H1 (cell line): ENCODE data around the gene TNFSF15.

Experiments used
- ATF2 ChIP-seq: IDR thresholded peaks from 2 replicates; pipeline ENCODE4 v1.6.1; 2012; ENCODE audit warnings: low read length, inconsistent platforms
- CREB1 ChIP-seq: IDR thresholded peaks from 2 replicates; pipeline ENCODE4 v1.6.1; 2012; ENCODE audit warnings: inconsistent platforms
- CTCF ChIP-seq, 3 experiments: IDR thresholded peaks; 1 replicate in 2 of 3; 2 replicates in 1 of 3; pipeline versions ENCODE4 v1.5.1 to v1.6.1; 2011; ENCODE audit warnings: low read length in 3 of 3, mild to moderate bottlenecking in 3 of 3, inconsistent platforms in 2 of 3, low read depth in 1 of 3, moderate library complexity in 1 of 3; ENCODE audit not compliant: insufficient read depth in 1 of 3; ENCODE audit errors: control extremely low read depth in 1 of 3
- EP300 ChIP-seq, 2 experiments: IDR thresholded peaks; 1 replicate in 1 of 2; 2 replicates in 1 of 2; pipeline ENCODE4 v1.6.1; 2011 to 2012; ENCODE audit warnings: low read depth in 2 of 2, low read length in 2 of 2, mild to moderate bottlenecking in 2 of 2, borderline replicate concordance in 1 of 2, inconsistent platforms in 1 of 2, moderate library complexity in 1 of 2
- FOSL1 ChIP-seq: IDR thresholded peaks from 2 replicates; pipeline ENCODE4 v1.6.1; 2011; ENCODE audit warnings: mild to moderate bottlenecking, low read depth, low read length, moderate library complexity; ENCODE audit not compliant: insufficient read depth
- HDAC6 ChIP-seq: IDR thresholded peaks from one replicate; pipeline ENCODE4 v1.7.1; 2012; ENCODE audit warnings: low read depth, mild to moderate bottlenecking, inconsistent platforms, low read length, moderate library complexity
- KDM5A ChIP-seq: fragments of 200-600 bp; IDR thresholded peaks from 2 replicates; pipeline ENCODE4 v1.7.1; 2012; ENCODE audit warnings: mild to moderate bottlenecking, low read length, inconsistent platforms, mixed read lengths
- NRF1 ChIP-seq: IDR thresholded peaks from 2 replicates; pipeline ENCODE4 v1.6.1; 2011; ENCODE audit warnings: mild to moderate bottlenecking, low read depth, low read length, improper control_type of control experiment
- POLR2A ChIP-seq, 2 experiments: IDR thresholded peaks; 1 replicate in 1 of 2; 2 replicates in 1 of 2; pipeline ENCODE4 v1.6.1; 2011; ENCODE audit warnings: low read depth in 2 of 2, low read length in 2 of 2, mild to moderate bottlenecking in 2 of 2; ENCODE audit errors: control extremely low read depth in 1 of 2
- POLR2AphosphoS5 ChIP-seq: IDR thresholded peaks from 2 replicates; pipeline ENCODE4 v1.6.1; 2011; ENCODE audit warnings: low read depth, low read length
- RFX5 ChIP-seq: IDR thresholded peaks from 2 replicates; pipeline ENCODE4 v1.6.1; 2011; ENCODE audit warnings: low read depth, low read length, improper control_type of control experiment, borderline replicate concordance
- RNF2 ChIP-seq: fragments of 200-900, 300-1000 bp; sonication (generic); IDR thresholded peaks from 2 replicates; pipeline ENCODE4 v1.7.1; 2016; ENCODE audit warnings: borderline replicate concordance, low read depth, mild to moderate bottlenecking, antibody characterized with exemption, low read length; ENCODE audit not compliant: poor library complexity, severe bottlenecking; ENCODE audit errors: missing control alignments
- TAF1 ChIP-seq: IDR thresholded peaks from 2 replicates; pipeline ENCODE4 v1.6.1; 2011; ENCODE audit warnings: mild to moderate bottlenecking, low read depth, low read length

GRCh38 chr9:114738581-114739316 is 67.1 kb downstream of the TNFSF15 start:
- TF ChIP-seq RFX5 (no peak), CTCF (IDR thresholded peaks at IDR 0.05; ENCODE audit: control extremely low read depth in 1 of 3, insufficient read depth in 1 of 3, low read depth in 1 of 3, low read length in 3 of 3) (peak; percentile 62 to 92 (median 87)), NRF1 (no peak), KDM5A (no peak), POLR2A (IDR thresholded peaks at IDR 0.05; ENCODE audit: control extremely low read depth in 1 of 2, low read depth in 2 of 2, low read length in 2 of 2) (no peak), ATF2 (no peak), CREB1 (no peak), HDAC6 (no peak), FOSL1 (no peak), RNF2 (no peak), TAF1 (no peak), EP300 (IDR thresholded peaks at IDR 0.05; ENCODE audit: borderline replicate concordance in 1 of 2, low read depth in 2 of 2, low read length in 2 of 2) (no peak), POLR2AphosphoS5 (no peak)
